SK-N-MC (cell line): Measurements from ENCODE around the gene MEI4.
"Not testable (repeated sequence)": the region's sequence is repeated elsewhere in the genome, so short reads cannot be mapped to it uniquely, and the experiment has no call there.

ENCODE experiments used
- DNase-seq: peaks from one replicate; pipeline ENCODE4 v3.0.0-alpha.2; 2011; ENCODE audit warnings: low read depth, low spot score
- H3K27ac ChIP-seq: fragments of 200-600 bp; sonication (generic); 2 replicates; pipeline ENCODE4 v1.5.1; 2016; ENCODE audit warnings: mixed run types
- H3K36me3 ChIP-seq: fragments of 200-600 bp; sonication (generic); 2 replicates; pipeline ENCODE4 v1.6.1; 2017; ENCODE audit warnings: antibody characterized with exemption, low read length, mixed read lengths; ENCODE audit not compliant: insufficient read depth
- H3K4me3 ChIP-seq: fragments of 200-600 bp; sonication (generic); 2 replicates; pipeline ENCODE4 v1.5.1; 2016
- H3K9ac ChIP-seq: fragments of 200-600 bp; sonication (generic); 2 replicates; pipeline ENCODE4 v1.8.0; 2017; ENCODE audit warnings: mixed run types, mixed read lengths; ENCODE audit not compliant: insufficient read length
- H3K9me3 ChIP-seq: fragments of 200-600 bp; sonication (generic); 2 replicates; pipeline ENCODE4 v1.6.1; 2017; ENCODE audit warnings: low read depth, mild to moderate bottlenecking, antibody characterized with exemption, low read length, moderate library complexity, mixed read lengths
- EZH2 ChIP-seq: fragments of 200-600 bp; sonication (generic); IDR thresholded peaks from one replicate; pipeline ENCODE4 v1.6.1; 2017; ENCODE audit warnings: antibody characterized with exemption
- FOXP2 ChIP-seq: optimal IDR thresholded peaks from 2 replicates; pipeline ENCODE3; 2011; ENCODE audit warnings: mild to moderate bottlenecking, moderate library complexity; ENCODE audit not compliant: insufficient read depth; ENCODE audit errors: extremely low read length, control extremely low read depth
- POLR2AphosphoS5 ChIP-seq: IDR thresholded peaks from 2 replicates; pipeline ENCODE4 v1.6.1; 2012; ENCODE audit warnings: mild to moderate bottlenecking, low read depth, low read length, borderline replicate concordance

MEI4 gene

GRCh38 chr6:77633471-77633870 is 19.4 kb upstream of the MEI4 start:
- no peak for TF ChIP-seq FOXP2
- TF ChIP-seq POLR2AphosphoS5, result no peak
- TF ChIP-seq EZH2, result no peak
- Histone ChIP-seq H3K4me3 (no peak overlapping the region), H3K36me3 (no peaks in the 10 kb centered on the region), H3K9ac (no peak overlapping the region), H3K9me3 (no peaks in the 10 kb centered on the region), H3K27ac (no peak overlapping the region)
- DNase-seq, result no peak

GRCh38 chr6:77633993-77634715 is 18.7 kb upstream of the MEI4 start:
- no peak for DNase-seq

GRCh38 chr6:77638129-77638830 is 14.6 kb upstream of the MEI4 start:
- Histone ChIP-seq H3K9me3 (no peaks in the 10 kb centered on the region), H3K4me3 (no peak overlapping the region), H3K9ac (no peak overlapping the region), H3K36me3 (no peaks in the 10 kb centered on the region), H3K27ac (no peak overlapping the region)
- no peak for TF ChIP-seq FOXP2
- DNase-seq, result no peak

More at GRCh38 chr6:77633993-77634715, 18.7 kb upstream of the MEI4 start:
- no peak overlapping the region for H3K9ac ChIP-seq
- no peaks in the 10 kb centered on the region for H3K36me3 ChIP-seq
- no peaks in the 10 kb centered on the region for H3K9me3 ChIP-seq
- no peak overlapping the region for H3K27ac ChIP-seq
- TF ChIP-seq POLR2AphosphoS5 (no peak), FOXP2 (no peak), EZH2 (no peak)
- H3K4me3 ChIP-seq, result no peak overlapping the region

GRCh38 chr6:77644102-77644705 is 8.6 kb upstream of the MEI4 start:
- TF ChIP-seq POLR2AphosphoS5 (no peak), EZH2 (no peak), FOXP2 (no peak)

GRCh38 chr6:77650098-77650663 is 2.7 kb upstream of the MEI4 start:
- Histone ChIP-seq H3K36me3 (no peaks in the 10 kb centered on the region), H3K9me3 (no peaks in the 10 kb centered on the region), H3K9ac (no peak overlapping the region), H3K27ac (no peak overlapping the region), H3K4me3 (no peak overlapping the region)
- TF ChIP-seq FOXP2, result no peak
- TF ChIP-seq POLR2AphosphoS5, result no peak
- TF ChIP-seq EZH2, result no peak
- DNase-seq, result no peak

More at GRCh38 chr6:77644102-77644705, 8.6 kb upstream of the MEI4 start:
- DNase-seq, result no peak
- H3K27ac ChIP-seq, result no peak overlapping the region
- no peaks in the 10 kb centered on the region for H3K9me3 ChIP-seq
- H3K36me3 ChIP-seq, result no peaks in the 10 kb centered on the region
- H3K4me3 ChIP-seq, result no peak overlapping the region
- H3K9ac ChIP-seq, result no peak overlapping the region

- H3K27ac ChIP-seq, result no peak overlapping the region
- TF ChIP-seq FOXP2 (no peak), POLR2AphosphoS5 (no peak), EZH2 (no peak)
- no peaks in the 10 kb centered on the region for H3K9me3 ChIP-seq
- H3K9ac ChIP-seq, result no peak overlapping the region
- H3K36me3 ChIP-seq, result no peaks in the 10 kb centered on the region
- no peak overlapping the region for H3K4me3 ChIP-seq
- DNase-seq, result no peak
Observed at GRCh38 chr6:77653816-77654215, 977 bp downstream of the MEI4 start.

GRCh38 chr6:77655035-77655434 is 2.2 kb downstream of the MEI4 start:
- H3K9ac ChIP-seq, H3K36me3 ChIP-seq, H3K9me3 ChIP-seq, H3K27ac ChIP-seq, H3K4me3 ChIP-seq, DNase-seq: not testable (repeated sequence)

GRCh38 chr6:77656999-77657764 is 4.3 kb downstream of the MEI4 start:
- no peaks in the 10 kb centered on the region for H3K36me3 ChIP-seq
- no peak overlapping the region for H3K9ac ChIP-seq
- no peaks in the 10 kb centered on the region for H3K9me3 ChIP-seq
- no peak overlapping the region for H3K27ac ChIP-seq
- TF ChIP-seq EZH2 (no peak), FOXP2 (no peak), POLR2AphosphoS5 (no peak)
- DNase-seq, result no peak
- no peak overlapping the region for H3K4me3 ChIP-seq
